Smooth muscle cell (in vitro differentiated cells): ENCODE results near the gene RAPH1. TPM values are rescaled to one million over a fixed set of nuclear protein-coding genes. Genes with fewer than 3 reads are reported as not detected.
A peak's percentile ranks its signal among the peaks of the same experiment; 100 is the strongest.

ENCODE experiments used
- DNase-seq: peaks from one replicate; lab custom pipeline; 2025; ENCODE audit not compliant: unreplicated experiment; lab: John Stamatoyannopoulos, UW
- H2AFZ ChIP-seq: fragments of 200-600 bp; sonication (generic); 2 replicates; pipeline ENCODE4 v1.6.0; 2016; ENCODE audit warnings: antibody characterized with exemption, low read depth, mild to moderate bottlenecking
- H3F3A ChIP-seq: fragments of 200-600 bp; sonication (generic); 2 replicates; pipeline ENCODE4 v1.6.0; 2017; ENCODE audit warnings: antibody characterized with exemption, low read depth
- H3K27ac ChIP-seq: fragments of 200-600 bp; sonication (generic); 2 replicates; pipeline ENCODE4 v1.5.1; 2016; ENCODE audit warnings: low read depth, mild to moderate bottlenecking
- H3K27me3 ChIP-seq: fragments of 200-600 bp; sonication (generic); 2 replicates; pipeline ENCODE4 v1.6.1; 2016; ENCODE audit warnings: low read depth, mild to moderate bottlenecking
- H3K36me3 ChIP-seq: fragments of 200-600 bp; sonication (generic); 2 replicates; pipeline ENCODE4 v1.5.1; 2016; ENCODE audit warnings: low read depth
- H3K4me1 ChIP-seq: fragments of 200-600 bp; sonication (generic); 2 replicates; pipeline ENCODE4 v1.5.1; 2016; ENCODE audit warnings: low read depth
- H3K4me2 ChIP-seq: fragments of 200-600 bp; sonication (generic); 2 replicates; pipeline ENCODE4 v1.6.0; 2016; ENCODE audit warnings: mild to moderate bottlenecking
- H3K4me3 ChIP-seq: fragments of 200-600 bp; sonication (generic); 2 replicates; pipeline ENCODE4 v1.5.1; 2016; ENCODE audit warnings: mild to moderate bottlenecking
- H3K79me2 ChIP-seq: fragments of 200-600 bp; sonication (generic); 2 replicates; pipeline ENCODE4 v1.6.0; 2016; ENCODE audit warnings: low read depth, mild to moderate bottlenecking
- H3K9ac ChIP-seq: fragments of 200-600 bp; sonication (generic); 2 replicates; pipeline ENCODE4 v1.6.0; 2016; ENCODE audit warnings: low read depth
- H3K9me3 ChIP-seq: fragments of 200-600 bp; sonication (generic); replicated peaks from 2 replicates; pipeline ENCODE4 v1.5.1; 2016; ENCODE audit warnings: low read depth
- H4K20me1 ChIP-seq: fragments of 200-600 bp; sonication (generic); 2 replicates; pipeline ENCODE4 v1.6.0; 2016; ENCODE audit warnings: low read depth
- CTCF ChIP-seq: fragments of 200-600 bp; sonication (generic); IDR thresholded peaks from 2 replicates; pipeline ENCODE4 v1.5.1; 2017; ENCODE audit warnings: borderline replicate concordance, mild to moderate bottlenecking, antibody characterized with exemption; ENCODE audit not compliant: insufficient read depth, poor library complexity, severe bottlenecking
- WGBS: methylation state at CpG from one replicate; pipeline ENCODE4 v1.1.7; 2016; ENCODE audit warnings: low lambda C conversion rate; 5-methylcytosine and 5-hydroxymethylcytosine counted together
- polyA plus RNA-seq: library from polyadenylated mRNA; unstranded; fragments of >200 nt; fragmentation: Nextera tagmentation; extraction: Ambion mirVana; gene quantifications from 2 replicates; pipeline ENCODE4 v1.2.1, GENCODE V29; 2016
- total RNA-seq: library from RNA; depleted of rRNA; stranded (reverse); fragments of >200 nt; gene quantifications from 2 replicates; pipeline ENCODE4 v1.2.3, GENCODE V29; 2014

RAPH1 gene
- total and polyA plus RNA-seq, 2 experiments from 2014 or later = 8.5 to 22.3 TPM

- H4K20me1 ChIP-seq = peaks cover 21% of the 10 kb centered on the region
- no peak overlapping the region for H3K4me3 ChIP-seq
- no peak for DNase-seq
- H3K27ac ChIP-seq = no peak overlapping the region
- H3K4me1 ChIP-seq = no peaks in the 10 kb centered on the region
- TF ChIP-seq CTCF = no peak
- H3K4me2 ChIP-seq = no peak overlapping the region
- no peaks in the 10 kb centered on the region for H3K27me3 ChIP-seq
- H3K79me2 ChIP-seq = peaks cover 7% of the 10 kb centered on the region
- H3F3A ChIP-seq = no peaks in the 10 kb centered on the region
- no peaks in the 10 kb centered on the region for H3K9me3 ChIP-seq
- H3K9ac ChIP-seq = no peak overlapping the region
- no peak overlapping the region for H2AFZ ChIP-seq
- H3K36me3 ChIP-seq = peaks cover 4% of the 10 kb centered on the region
Observed at GRCh38 chr2:203407496-203407895, 127.6 kb downstream of the RAPH1 start.

- peaks cover 9% of the 10 kb centered on the region for H3K79me2 ChIP-seq
- peaks cover 4% of the 10 kb centered on the region for H3K36me3 ChIP-seq
- DNase-seq = no peak
- peak overlapping the region; percentile 2 for H3K27ac ChIP-seq
- H2AFZ ChIP-seq = no peak overlapping the region
- no peaks in the 10 kb centered on the region for H3F3A ChIP-seq
- H3K4me2 ChIP-seq = no peak overlapping the region
- H3K4me1 ChIP-seq = no peaks in the 10 kb centered on the region
- no peaks in the 10 kb centered on the region for H3K9me3 ChIP-seq
- H4K20me1 ChIP-seq = peaks cover 22% of the 10 kb centered on the region
- no peaks in the 10 kb centered on the region for H3K27me3 ChIP-seq
- TF ChIP-seq CTCF = no peak
- no peak overlapping the region for H3K9ac ChIP-seq
- H3K4me3 ChIP-seq = no peak overlapping the region
Observed at GRCh38 chr2:203404996-203405395, 130.1 kb downstream of the RAPH1 start.

GRCh38 chr2:203400805-203401585 is 134.1 kb downstream of the RAPH1 start:
- H3K79me2 ChIP-seq = peaks cover 9% of the 10 kb centered on the region
- 100% methylated on average over 2 of the region's 2 CpGs for whole genome bisulfite sequencing

More at GRCh38 chr2:203400805-203401585, 134.1 kb downstream of the RAPH1 start:
- no peak for DNase-seq
- Histone ChIP-seq H3K36me3 (no peaks in the 10 kb centered on the region), H3K27me3 (no peaks in the 10 kb centered on the region), H4K20me1 (peaks cover 22% of the 10 kb centered on the region), H2AFZ (no peak overlapping the region), H3K9ac (no peak overlapping the region), H3K4me2 (no peak overlapping the region), H3K4me1 (no peaks in the 10 kb centered on the region), H3K4me3 (no peak overlapping the region), H3F3A (no peaks in the 10 kb centered on the region), H3K27ac (no peak overlapping the region), H3K9me3 (no peaks in the 10 kb centered on the region)
- no peak for TF ChIP-seq CTCF
